Measurements from ENCODE around the gene CPB2.

- TF ChIP-seq CTCF (IDR thresholded peaks at IDR 0.05) (no peak), POLR2A (IDR thresholded peaks at IDR 0.05) (no peak)
These were observed 16.8 kb upstream of the CPB2 start for GRCh38 chr13:46121597-46122163.

All from testis (tissue), 2 donors.